ENCODE results near the gene PRUNE2.

Gene PRUNE2

GRCh38 chr9:76787677-76788076 lies 118.2 kb downstream of the PRUNE2 start:
- Histone ChIP-seq H3K9me3 (ENCODE audit: severe bottlenecking) (no peaks in the 10 kb centered on the region), H3K36me3 (ENCODE audit: low read depth) (no peaks in the 10 kb centered on the region), H3K4me3 (ENCODE audit: severe bottlenecking) (no peak overlapping the region), H3K27me3 (ENCODE audit: insufficient read depth, poor library complexity, severe bottlenecking) (no peaks in the 10 kb centered on the region), H3K27ac (ENCODE audit: poor library complexity, severe bottlenecking) (no peak overlapping the region), H3K4me1 (ENCODE audit: insufficient read depth, poor library complexity, severe bottlenecking) (no peaks in the 10 kb centered on the region)
- TF ChIP-seq CTCF (IDR thresholded peaks at IDR 0.05; ENCODE audit: poor library complexity, severe bottlenecking): no peak
- ATAC-seq (ENCODE audit: low read depth) (no peak), DNase-seq (ENCODE audit: low spot score) (no peak)

- no peak for TF ChIP-seq CTCF (IDR thresholded peaks at IDR 0.05; ENCODE audit: poor library complexity, severe bottlenecking)
- ATAC-seq (ENCODE audit: low read depth) (no peak), DNase-seq (ENCODE audit: low spot score) (no peak)
- Histone ChIP-seq H3K4me1 (ENCODE audit: insufficient read depth, poor library complexity, severe bottlenecking) (no peaks in the 10 kb centered on the region), H3K4me3 (ENCODE audit: severe bottlenecking) (no peak overlapping the region), H3K27me3 (ENCODE audit: insufficient read depth, poor library complexity, severe bottlenecking) (no peaks in the 10 kb centered on the region), H3K9me3 (ENCODE audit: severe bottlenecking) (no peaks in the 10 kb centered on the region), H3K27ac (ENCODE audit: poor library complexity, severe bottlenecking) (no peak overlapping the region), H3K36me3 (ENCODE audit: low read depth) (no peaks in the 10 kb centered on the region)
These were observed 120.4 kb downstream of the PRUNE2 start for GRCh38 chr9:76785501-76785900.

- no peaks in the 10 kb centered on the region for H3K9me3 ChIP-seq (ENCODE audit: severe bottlenecking)
- H3K4me3 ChIP-seq (ENCODE audit: severe bottlenecking): no peak overlapping the region
- H3K4me1 ChIP-seq (ENCODE audit: insufficient read depth, poor library complexity, severe bottlenecking): no peaks in the 10 kb centered on the region
- H3K27ac ChIP-seq (ENCODE audit: poor library complexity, severe bottlenecking): no peak overlapping the region
- no peak for ATAC-seq (ENCODE audit: low read depth)
- H3K36me3 ChIP-seq (ENCODE audit: low read depth): no peaks in the 10 kb centered on the region
- H3K27me3 ChIP-seq (ENCODE audit: insufficient read depth, poor library complexity, severe bottlenecking): no peaks in the 10 kb centered on the region
- no peak for DNase-seq (ENCODE audit: low spot score)
- TF ChIP-seq CTCF (IDR thresholded peaks at IDR 0.05; ENCODE audit: poor library complexity, severe bottlenecking): no peak
These were observed 121.0 kb downstream of the PRUNE2 start for GRCh38 chr9:76784881-76785280.

GRCh38 chr9:76772686-76773445 lies 133.0 kb downstream of the PRUNE2 start:
- no peak overlapping the region for H3K27ac ChIP-seq (ENCODE audit: poor library complexity, severe bottlenecking)
- no peak for TF ChIP-seq CTCF (IDR thresholded peaks at IDR 0.05; ENCODE audit: poor library complexity, severe bottlenecking)
- H3K4me1 ChIP-seq (ENCODE audit: insufficient read depth, poor library complexity, severe bottlenecking): no peaks in the 10 kb centered on the region
- no peaks in the 10 kb centered on the region for H3K36me3 ChIP-seq (ENCODE audit: low read depth)
- no peak for ATAC-seq (ENCODE audit: low read depth)
- H3K4me3 ChIP-seq (ENCODE audit: severe bottlenecking): no peak overlapping the region
- no peaks in the 10 kb centered on the region for H3K9me3 ChIP-seq (ENCODE audit: severe bottlenecking)
- no peak for DNase-seq (ENCODE audit: low spot score)
- peaks cover 4% of the 10 kb centered on the region for H3K27me3 ChIP-seq (ENCODE audit: insufficient read depth, poor library complexity, severe bottlenecking)

GRCh38 chr9:76766126-76766525 lies 139.8 kb downstream of the PRUNE2 start:
- TF ChIP-seq CTCF (IDR thresholded peaks at IDR 0.05; ENCODE audit: poor library complexity, severe bottlenecking): no peak
- ATAC-seq (ENCODE audit: low read depth): no peak
- no peak overlapping the region for H3K27ac ChIP-seq (ENCODE audit: poor library complexity, severe bottlenecking)

More at GRCh38 chr9:76766126-76766525, 139.8 kb downstream of the PRUNE2 start:
- no peaks in the 10 kb centered on the region for H3K36me3 ChIP-seq (ENCODE audit: low read depth)
- H3K4me3 ChIP-seq (ENCODE audit: severe bottlenecking): no peak overlapping the region
- DNase-seq (ENCODE audit: low spot score): no peak
- H3K9me3 ChIP-seq (ENCODE audit: severe bottlenecking): no peaks in the 10 kb centered on the region
- H3K4me1 ChIP-seq (ENCODE audit: insufficient read depth, poor library complexity, severe bottlenecking): no peaks in the 10 kb centered on the region
- H3K27me3 ChIP-seq (ENCODE audit: insufficient read depth, poor library complexity, severe bottlenecking): peaks cover 2% of the 10 kb centered on the region

Data from RWPE2 (cell line).